HG02973 (cell line): Measurements from ENCODE around the gene RIMS4.

Source experiments
- ATAC-seq: cut with Tn5 transposase; IDR thresholded peaks from one replicate; pipeline ENCODE4 v1.9.1; 2021; ENCODE audit warnings: moderate library complexity; ENCODE audit not compliant: unreplicated experiment

RIMS4 gene

DNA sequence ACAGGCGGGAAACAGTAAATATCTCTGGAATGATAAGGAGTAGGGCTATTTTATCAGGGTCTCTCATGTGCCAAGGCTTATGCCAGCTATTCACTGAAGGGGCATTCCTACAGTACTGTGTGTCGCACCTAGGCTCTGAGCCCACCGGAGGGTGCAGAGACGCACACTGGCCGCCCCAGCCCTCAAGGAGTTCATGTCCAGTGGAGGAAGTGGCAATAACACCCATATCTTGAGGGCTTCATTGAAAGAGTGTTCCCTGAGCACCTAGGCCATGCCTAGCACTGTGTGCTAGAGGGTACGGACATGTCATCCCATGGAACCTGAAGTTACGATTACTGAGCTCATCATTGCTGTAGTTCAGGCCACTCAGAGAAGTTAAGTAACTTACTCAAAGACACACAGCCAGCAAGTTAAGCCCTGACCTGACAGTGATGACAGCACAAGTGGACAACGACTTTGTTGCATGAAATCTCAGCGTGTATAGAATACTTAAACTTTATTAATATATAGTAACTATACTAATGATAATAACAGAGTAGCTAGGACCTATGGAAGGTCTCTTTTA, 86.5 kb downstream of the RIMS4 start:
- no peak for ATAC-seq

DNA sequence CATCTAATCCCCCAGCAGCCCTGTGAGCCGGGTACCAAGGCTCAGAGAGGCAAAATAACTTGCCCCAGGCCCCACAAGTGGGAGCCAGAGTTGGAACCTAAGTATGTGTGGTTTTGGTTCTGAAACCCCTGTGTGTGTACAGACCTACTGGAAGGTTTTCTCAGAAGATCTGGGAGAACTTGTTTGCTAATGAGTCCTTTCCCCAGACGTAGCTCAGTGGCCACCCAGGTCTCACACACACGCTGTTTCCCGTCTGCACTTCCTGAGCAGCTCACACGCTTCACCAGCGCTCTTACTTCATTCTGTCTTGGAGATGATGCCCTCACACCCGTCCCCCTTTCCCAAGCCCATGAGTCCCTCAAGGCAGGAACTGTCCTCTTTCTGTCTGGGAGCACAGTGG, 87.0 kb downstream of the RIMS4 start:
- no peak for ATAC-seq

DNA sequence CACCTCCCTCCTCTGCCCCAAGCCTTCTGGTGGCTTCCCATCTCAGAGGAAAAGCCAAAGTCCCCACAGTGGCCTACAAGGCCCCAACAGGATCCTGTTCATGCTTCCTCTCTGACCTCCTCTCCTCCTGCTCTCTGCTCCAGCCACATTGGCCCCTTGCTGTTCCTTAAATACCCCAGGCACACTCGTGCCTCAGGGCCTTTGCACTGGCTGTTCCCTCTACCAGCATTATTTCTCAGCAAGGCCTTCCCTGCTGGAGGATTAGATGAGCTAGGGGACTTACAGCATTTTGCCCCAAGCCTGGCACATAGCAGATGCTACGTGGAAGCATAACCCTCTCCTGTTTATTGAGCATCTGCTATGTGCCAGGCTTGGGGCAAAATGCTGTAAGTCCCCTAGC, 87.4 kb downstream of the RIMS4 start:
- no peak for ATAC-seq

DNA sequence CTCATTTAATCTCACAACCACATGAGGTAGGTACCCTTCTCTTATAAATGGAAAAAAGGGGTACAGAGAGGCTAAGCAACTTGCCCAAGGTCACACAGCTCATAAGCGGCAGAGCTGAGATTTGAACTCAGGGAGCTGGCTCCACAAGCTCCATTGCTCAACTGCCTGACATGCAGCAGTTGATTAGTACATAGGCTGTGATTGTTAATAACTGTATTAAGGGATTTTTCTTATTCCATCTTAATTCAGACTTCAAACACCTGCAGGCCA, 88.6 kb downstream of the RIMS4 start:
- no peak for ATAC-seq

DNA sequence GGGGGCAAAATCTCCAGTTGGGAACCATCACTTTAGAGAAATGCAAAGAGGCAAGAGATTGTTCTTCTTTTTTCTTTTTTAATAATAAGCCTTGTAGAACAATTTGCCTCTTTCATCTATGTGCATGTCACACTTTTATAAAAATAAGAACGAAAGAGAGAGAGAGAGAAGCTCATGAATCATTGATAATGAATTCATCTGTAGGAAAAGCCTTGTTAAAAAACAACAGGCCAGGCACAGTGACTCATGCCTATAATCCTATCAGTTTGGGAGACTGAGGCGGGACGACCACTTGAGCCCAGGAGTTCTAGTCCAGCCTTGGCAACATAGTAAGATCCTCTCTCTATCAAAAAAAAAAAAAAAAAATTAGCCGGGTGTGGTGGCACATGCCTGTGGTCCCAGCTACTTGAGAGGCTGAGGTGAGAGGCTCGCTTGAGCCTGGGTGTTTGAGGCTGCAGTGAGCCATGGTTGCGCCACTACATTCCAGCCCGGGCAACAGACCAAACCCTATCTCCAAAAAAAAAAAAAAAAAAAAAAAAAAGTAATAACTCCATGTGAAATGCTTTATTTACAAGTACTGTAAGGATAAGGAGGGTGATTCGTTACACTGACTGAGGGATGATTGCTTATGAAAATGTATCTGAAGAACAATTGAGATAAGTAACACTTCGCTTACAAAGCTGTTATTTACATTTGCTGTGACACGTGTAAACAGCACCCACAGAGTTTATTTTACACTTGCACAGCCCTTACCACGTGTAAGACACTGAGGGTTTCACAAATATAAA, 89.2 kb downstream of the RIMS4 start:
- ATAC-seq, result no peak

DNA sequence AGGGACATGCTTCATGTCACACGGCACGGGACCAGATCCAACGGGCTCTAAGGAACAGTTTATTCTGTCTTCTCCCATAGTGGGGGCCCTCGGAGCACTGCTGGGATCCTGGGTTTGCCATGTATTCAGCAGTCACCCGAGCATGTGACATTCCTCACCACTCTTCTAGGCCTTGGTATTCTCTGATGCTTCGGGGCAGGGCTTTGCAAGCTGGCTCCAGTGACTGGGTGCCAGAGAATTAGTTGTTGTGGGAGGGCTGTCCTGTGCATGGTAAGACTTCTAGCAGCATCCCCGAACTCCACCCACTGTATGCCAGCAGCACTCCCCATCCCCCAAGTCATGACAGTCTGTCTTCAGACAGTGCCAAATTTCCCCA, 89.7 kb downstream of the RIMS4 start:
- no peak for ATAC-seq

DNA sequence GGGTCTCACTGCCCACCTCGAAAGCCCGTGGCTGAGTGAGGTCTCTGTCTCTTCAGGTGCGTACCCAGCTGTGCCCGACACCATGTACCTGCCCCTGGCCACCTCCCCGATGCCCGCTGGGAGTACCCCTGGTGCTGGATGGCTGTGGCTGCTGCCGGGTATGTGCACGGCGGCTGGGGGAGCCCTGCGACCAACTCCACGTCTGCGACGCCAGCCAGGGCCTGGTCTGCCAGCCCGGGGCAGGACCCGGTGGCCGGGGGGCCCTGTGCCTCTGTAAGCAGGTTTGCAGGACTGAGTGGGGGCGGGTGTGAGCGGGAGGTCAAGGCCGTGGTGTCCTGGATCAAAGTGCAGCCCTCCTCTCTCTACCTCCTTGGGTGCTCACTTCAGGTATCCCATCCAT, 90.5 kb downstream of the RIMS4 start:
- ATAC-seq, result no peak

DNA sequence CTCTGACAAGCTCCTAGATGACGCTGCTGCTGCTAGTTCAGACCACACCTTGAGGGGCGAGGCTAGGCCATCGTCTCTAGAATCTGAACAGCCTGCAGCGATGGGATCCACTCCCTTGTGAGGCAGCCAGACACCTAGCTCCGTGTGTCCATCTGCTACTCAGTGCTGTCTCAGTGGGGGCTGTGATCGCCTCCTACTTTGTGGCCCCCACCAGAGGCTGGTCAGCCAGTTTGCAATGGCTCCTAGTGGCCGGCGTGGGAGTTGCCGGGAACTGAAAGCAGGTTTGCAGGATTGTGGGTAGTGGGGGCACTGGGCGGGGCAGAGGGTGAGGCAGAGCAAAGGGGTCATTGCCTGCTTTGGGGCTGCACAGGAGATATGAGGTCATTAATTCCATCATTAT, 92.4 kb downstream of the RIMS4 start:
- ATAC-seq, result no peak

DNA sequence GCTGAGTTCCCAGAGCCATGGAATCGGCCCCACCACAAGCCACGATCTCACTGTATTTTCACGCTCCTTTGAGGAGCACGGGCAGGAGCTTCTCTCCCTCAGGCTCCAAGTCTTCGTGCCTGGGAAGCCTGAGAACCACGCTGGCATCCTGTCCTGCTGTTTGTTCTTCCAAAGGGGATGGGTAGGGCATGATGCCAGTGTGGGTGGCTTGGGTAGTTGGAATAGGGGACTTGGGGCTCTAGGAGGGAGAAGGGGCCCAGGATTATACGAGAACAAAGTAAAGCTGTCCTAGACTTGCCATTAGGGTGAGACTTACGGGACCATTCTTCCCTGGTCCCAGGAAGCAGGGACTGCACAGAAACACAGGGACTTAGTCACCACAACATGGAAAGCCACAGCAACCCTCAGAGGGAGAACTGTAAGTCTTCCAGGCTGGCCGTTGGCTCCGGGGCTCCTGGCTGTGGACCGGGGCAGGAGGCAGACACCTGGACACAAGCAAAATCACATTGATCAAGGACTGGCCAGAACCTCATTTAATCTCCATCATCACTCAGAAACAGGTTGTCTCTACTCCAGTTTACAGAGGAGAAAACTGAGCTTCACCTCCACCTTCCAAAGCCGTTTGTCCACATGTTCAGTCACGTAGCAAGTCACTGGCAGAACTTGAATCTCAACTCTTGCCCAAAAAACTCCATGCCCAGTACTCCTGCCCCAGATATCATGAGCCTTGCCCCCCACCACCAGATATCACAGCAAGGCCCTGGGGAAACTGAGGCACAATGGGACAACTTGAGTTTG, 93.8 kb downstream of the RIMS4 start:
- no peak for ATAC-seq

DNA sequence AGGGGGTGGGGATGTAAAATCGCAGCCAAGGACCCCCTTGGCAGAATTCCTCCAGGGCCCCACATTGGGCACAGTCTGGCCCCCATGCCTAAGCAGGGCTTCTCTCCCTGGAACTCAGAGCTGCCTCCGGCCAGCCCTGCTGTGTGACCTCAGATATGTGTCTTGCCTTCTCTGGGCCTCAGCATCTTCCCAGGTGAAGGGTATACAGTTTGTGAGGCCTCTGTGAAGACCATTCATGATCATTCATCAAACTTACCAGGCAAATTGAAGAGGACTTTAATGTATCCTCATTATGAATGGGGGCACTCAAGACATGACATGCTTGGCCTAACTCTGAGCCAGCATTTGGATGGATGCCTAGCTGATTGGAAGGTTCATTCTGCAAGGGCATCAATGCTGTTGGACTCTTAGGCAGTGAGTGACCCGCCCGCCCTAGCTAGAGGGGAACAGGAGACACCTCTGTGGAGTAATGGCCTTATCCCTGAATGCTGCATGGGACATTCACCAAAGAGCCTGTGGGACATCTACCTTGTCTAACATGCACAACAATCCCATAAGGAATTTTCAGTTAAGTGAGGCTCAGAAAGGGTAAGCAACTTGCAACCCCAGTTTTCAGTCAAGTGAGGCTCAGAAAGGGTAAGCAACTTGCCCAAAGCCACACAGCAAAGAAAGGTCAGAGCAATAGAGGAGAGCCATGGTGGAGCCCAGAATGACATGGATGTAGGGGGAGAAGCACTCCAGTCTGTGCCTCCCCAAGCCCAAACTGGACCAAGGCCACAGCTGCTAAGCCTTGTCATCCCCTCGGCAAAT, 94.6 kb downstream of the RIMS4 start:
- ATAC-seq, result no peak

DNA sequence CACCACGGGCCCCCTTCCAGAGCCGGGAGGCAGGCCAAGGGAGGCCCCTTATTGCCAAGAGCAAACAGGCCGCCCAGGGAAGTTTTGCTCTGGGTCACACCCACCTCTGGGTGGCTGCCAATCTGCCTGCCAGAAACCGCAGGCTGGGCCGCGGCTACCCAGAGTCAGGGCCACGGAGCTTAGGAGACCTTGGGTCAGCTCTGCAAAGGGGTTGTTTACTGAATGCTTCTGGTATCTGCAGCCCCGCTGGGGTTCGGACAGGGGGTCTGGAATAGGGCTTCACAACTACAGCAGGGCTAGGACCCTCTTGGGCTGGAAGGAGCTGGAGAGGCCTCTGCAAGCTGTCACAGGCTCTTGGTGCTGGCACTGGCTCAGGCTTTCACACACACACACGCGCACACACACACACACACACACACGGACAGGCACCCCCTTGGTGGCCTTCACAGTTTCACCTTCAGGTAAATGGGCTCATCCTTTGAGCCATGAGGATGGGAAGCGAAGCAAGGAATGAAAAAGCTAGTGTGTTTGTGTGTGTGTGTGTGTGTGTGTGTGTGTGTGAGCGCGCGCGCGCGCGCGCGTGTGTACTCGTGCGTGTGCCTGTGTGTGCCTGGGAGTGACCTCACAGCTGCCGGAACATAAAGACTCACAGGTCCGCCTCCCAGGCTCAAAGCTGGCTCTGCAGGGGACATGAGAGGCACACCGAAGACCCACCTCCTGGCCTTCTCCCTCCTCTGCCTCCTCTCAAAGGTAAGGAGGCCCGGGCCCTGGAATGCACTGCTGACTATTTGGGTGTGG, 95.4 kb downstream of the RIMS4 start, which contains the start of gene CCN5:
Gene CCN5, plus strand, starts transcription at position 669 of the 798 bp plus-strand sequence. Its CDS starts 22 bp downstream, at position 691.
- no peak for ATAC-seq

DNA sequence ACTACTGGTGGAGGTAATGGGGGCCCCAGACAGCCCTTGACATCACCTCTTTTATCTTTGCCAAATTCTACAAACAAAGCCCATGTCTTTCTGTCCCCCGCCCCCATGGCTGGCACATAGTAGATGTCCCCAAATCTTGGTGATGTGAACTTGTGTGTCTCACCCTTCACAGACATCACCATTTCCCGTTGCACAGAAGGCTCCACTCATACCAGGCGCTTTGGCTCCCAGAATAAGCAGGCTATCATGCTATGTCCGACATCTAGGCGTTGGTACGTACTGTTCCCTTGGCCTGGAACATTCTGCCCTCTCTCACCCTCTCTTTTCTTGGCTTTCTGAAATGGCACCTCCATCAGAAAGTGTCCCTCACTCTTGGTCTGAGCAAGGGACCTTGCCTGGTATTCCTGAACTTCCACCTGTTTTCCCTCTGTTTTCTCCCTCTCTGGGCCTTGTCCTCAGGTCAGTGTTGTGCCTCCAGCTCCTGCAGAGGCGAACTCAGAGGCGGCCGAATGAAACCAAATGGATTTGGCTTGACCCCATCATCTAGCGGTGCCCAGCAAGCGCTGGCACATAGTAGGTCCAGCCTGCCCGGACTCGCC, 96.1 kb downstream of the RIMS4 start:
- ATAC-seq, result no peak

DNA sequence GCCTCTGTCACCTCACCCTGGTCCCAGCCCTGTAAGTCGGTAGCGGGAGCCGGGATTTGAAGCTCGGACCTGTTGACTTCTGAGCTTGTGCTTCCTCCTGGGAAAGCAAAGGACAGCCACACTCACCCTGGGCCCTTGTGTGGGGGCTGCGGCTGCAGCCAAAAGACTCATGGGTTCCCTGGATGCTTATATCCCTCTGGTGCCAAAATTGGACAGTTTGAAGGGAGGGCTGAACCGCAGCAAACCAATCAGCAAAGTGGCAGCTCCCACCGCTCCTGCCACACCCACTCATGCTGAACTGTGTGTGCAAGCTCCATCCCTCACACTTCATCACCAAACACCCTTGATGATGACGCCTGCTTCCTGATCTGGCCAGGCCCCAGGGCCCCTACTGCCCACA, 99.1 kb downstream of the RIMS4 start:
- ATAC-seq, result no peak

DNA sequence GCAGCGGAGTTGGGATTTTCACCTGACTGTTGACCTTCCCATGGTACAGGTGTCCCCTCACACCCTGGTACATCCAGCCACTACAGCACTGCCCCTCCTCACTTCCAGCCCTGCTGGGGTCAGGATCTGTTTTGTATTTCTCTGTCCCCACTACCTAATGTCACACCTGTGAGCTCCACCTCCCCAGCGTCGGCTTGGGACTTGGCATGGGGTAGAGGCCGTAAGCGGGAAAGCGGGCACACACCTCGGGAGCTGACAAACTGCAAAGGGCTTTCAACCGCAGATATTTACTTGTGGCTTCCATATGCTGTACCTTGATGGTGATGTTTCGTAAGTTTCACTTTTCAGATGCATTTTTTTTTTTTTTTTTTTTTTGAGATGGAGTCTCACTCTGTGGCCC, 100.5 kb downstream of the RIMS4 start:
- ATAC-seq, result no peak

DNA sequence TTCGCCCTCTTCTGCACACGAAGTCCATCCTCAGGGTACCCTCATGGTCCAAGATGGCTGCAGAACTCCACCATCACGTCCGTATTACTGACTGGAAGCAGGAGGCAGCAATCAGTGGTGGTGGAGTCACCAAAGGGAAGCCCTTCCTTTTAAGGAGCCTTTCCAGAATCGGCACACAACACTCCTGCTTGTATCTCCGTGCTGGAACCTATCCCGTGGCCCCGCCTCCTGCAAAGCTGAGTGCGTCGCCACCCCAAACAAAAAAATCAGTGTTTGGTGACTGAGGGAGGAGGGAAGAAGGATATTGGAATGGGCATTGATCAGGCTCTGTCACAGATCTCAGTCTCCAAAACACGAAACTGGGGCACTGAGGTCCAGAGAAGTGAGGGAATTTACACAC, 101.0 kb downstream of the RIMS4 start:
- no peak for ATAC-seq

DNA sequence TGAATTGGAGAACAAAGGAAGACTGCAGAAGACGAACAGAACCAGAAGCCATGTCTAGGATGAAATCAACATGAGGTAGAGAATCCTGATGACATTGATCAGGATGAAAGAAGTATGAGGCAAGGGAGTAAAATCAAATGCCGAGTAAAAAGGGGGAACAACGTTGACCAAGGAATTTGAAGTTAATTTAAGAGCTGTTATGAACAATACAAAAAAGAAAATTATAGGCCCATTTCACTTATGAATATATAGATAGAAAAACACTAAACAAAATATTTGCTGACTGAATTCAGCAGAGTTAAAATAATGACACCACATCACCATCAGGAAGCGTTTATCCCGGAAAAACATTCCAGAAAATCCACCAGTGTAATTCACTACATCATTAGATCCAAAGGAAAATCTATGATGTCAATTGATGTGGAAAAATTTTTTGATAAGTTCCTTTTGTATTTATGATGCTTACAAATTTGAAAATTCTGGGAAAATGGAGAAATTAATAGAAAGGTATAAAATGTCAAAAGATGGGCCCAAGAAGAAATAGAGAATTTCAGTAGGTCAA, 103.2 kb downstream of the RIMS4 start:
- no peak for ATAC-seq

DNA sequence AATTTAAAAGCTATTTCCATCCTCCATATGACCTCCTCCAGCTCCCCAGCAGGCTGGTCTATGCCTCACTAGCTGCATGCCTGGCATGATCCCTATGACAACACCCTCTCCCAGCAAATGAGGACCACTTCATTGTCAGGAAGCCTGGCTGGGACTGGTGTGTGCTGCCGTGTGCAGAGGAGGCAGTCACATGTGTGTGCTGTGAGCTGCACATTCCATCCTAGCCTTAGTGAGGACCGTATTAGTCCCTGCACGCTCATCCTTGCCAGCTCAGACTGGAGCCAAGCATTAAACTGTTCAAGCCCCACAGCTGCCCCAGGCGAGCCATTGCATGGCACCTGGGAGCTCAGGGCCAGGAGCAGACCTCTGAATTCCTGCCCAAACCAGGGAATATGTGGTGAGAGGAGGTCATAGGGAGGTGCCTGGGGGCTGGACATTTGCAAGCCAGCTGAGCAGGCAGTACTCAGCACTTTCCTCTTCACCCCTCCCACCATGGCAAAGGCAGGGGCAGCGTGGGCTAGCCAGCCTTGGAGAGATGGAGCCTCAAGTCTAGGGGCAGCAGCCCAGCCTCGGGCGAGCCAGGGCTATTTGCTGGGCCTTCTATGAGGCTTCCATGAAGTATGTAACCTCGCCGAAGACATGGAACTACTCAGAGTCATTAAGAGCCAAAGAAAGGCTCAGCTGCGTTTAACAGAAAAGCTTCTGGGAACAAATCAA, 103.9 kb downstream of the RIMS4 start:
- ATAC-seq, result no peak

DNA sequence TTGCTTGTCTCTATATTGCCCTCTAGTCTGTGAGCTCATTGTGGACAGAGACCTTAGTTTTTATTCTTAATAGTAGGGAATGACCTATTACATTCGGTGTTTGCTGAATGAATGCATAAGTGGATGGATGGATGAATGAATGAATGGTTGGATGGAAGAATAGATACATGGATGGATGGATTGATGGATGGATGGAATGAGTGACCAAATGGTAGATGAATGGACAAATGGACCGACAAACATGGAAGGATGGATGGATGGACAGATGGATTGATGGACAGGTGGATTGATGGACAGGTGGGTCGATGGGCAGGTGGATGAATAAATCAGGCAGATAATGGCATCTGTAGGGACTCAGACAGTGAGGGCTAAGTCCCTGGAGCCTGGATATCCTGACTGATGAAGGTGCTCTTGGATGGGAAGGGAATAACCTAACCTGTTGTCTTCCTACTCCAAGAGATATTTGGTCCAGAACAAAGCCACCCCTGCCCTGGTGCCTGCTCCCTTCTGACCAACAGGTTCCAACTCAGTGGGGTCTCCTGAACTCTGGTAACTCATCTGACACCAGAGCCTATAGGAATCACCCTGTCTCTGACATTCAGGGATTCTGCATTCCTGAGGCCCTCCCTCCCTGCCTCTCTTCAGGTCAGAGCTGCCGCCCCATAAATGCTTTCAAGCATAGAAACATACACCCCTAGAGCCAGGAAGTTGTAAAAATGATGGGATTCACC, 104.8 kb downstream of the RIMS4 start:
- no peak for ATAC-seq

DNA sequence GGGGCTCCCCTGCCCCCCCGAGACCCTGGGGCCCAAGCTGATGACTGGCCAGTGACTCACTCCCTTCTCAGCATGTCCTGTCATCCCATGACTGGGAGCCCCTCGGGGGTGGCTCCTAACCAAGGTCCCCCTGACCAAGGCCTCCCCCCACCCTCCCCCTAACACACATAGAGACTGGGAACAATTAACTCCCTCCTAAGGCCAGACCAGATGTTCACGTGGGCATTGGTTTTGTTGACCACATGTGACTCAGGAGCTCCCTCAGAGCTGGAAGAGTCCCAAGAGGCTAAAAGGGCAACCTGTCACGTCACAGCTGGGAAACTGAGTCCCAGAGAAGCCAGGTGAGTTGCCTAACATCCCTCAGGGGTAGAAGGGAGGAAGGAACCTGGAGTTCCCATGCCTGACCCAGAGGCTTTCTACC, 105.8 kb downstream of the RIMS4 start:
- no peak for ATAC-seq
